Lung (tissue), 12 donors: Measurements from ENCODE around the gene STUB1. TPM values are rescaled to one million over a fixed set of nuclear protein-coding genes. Genes with fewer than 3 reads are reported as not detected.

Source experiments
- ATAC-seq: fragments of 200-7000 bp; cut with Tn5 transposase; one replicate; pipeline ENCODE4 v1.9.1; 2020; ENCODE audit warnings: moderate number of reproducible peaks; ENCODE audit not compliant: insufficient read depth, low FRiP score
- DNase-seq, 3 donors: peaks; one replicate each; pipeline ENCODE4 v3.0.0-alpha.2; 2013 to 2017
- H3K27ac ChIP-seq, 2 donors: one replicate each; pipeline ENCODE4 v1.5.1; 2013; ENCODE audit warnings: mild to moderate bottlenecking in 2 of 2, moderate library complexity in 2 of 2, control low read depth in 1 of 2, inconsistent platforms in 1 of 2, low read depth in 1 of 2, low read length in 1 of 2
- H3K27me3 ChIP-seq, 3 donors: one replicate each; pipeline ENCODE4 v1.5.1; 2013; ENCODE audit warnings: low read length in 2 of 3; ENCODE audit not compliant: control insufficient read depth in 3 of 3, insufficient read depth in 3 of 3
- H3K36me3 ChIP-seq, 4 donors: one replicate each; pipeline ENCODE4 v1.5.1; 2013; ENCODE audit warnings: low read length in 4 of 4, mild to moderate bottlenecking in 1 of 4, moderate library complexity in 1 of 4; ENCODE audit not compliant: control insufficient read depth in 4 of 4, insufficient read depth in 4 of 4
- H3K4me1 ChIP-seq, 5 donors: one replicate each; pipeline ENCODE4 v1.5.1; 2013; ENCODE audit warnings: low read length in 5 of 5, mild to moderate bottlenecking in 2 of 5, moderate library complexity in 1 of 5; ENCODE audit not compliant: control insufficient read depth in 5 of 5, insufficient read depth in 5 of 5
- H3K4me3 ChIP-seq: one replicate; pipeline ENCODE4 v1.5.1; 2013; ENCODE audit warnings: mild to moderate bottlenecking, control low read depth, moderate library complexity
- H3K9ac ChIP-seq, 2 donors: one replicate each; pipeline ENCODE4 v1.5.1; 2013; ENCODE audit warnings: low read length in 2 of 2, control low read depth in 1 of 2; ENCODE audit not compliant: insufficient read depth in 1 of 2
- H3K9me3 ChIP-seq, 4 donors: one replicate each; pipeline ENCODE4 v1.5.1; 2013; ENCODE audit warnings: low read length in 3 of 4, mild to moderate bottlenecking in 1 of 4, moderate library complexity in 1 of 4; ENCODE audit not compliant: control insufficient read depth in 4 of 4, insufficient read depth in 3 of 4
- CTCF ChIP-seq: IDR thresholded peaks from 2 replicates; pipeline ENCODE4 v1.5.1; 2012; ENCODE audit warnings: mild to moderate bottlenecking; ENCODE audit errors: control extremely low read depth, extremely low read depth
- WGBS, 2 donors: extraction: QIAGEN DNeasy Blood & Tissue Kit; methylation state at CpG; one replicate each; pipeline ENCODE4 v1.1.7; 2013; 5-methylcytosine and 5-hydroxymethylcytosine counted together
- polyA plus RNA-seq, 2 donors: library from polyadenylated mRNA; stranded (reverse); fragments of 200-250 nt; gene quantifications; one replicate each; pipeline ENCODE4 v1.2.1, GENCODE V29; 2013
- total RNA-seq, 2 donors: library from RNA; depleted of rRNA in 1 of 2; stranded (reverse); fragments of >200 nt in 1 of 2; gene quantifications; one replicate each; pipeline ENCODE4 v1.2.1, GENCODE V29; 2014 to 2021
- donor health status: control.
- donor health status: control.
- donor health status: Bipolar disorder and iron deficiency.
- donor health status: healthy.
- donor health status: DM: yes; HTN: yes; CAD: no.

The STUB1 gene
- total and polyA plus RNA-seq, 4 donors, result 58.8 to 131 (median 122) TPM

GRCh38 chr16:672851-673250 lies 7.4 kb upstream of the STUB1 start:
- H3K4me1 ChIP-seq, result peaks cover 0 to 21% (median 4%) of the 10 kb centered on the region in 5 donors
- H3K9me3 ChIP-seq, result peaks cover 0 to 4% (median 0%) of the 10 kb centered on the region in 4 donors
- DNase-seq, result no peak
- no peak overlapping the region for H3K27ac ChIP-seq
- H3K36me3 ChIP-seq, result peaks cover 2 to 46% (median 19%) of the 10 kb centered on the region in 4 donors
- ATAC-seq, result no peak
- 92 to 96% methylated on average over 21 of the region's 21 CpGs for WGBS, 2 donors
- no peaks in the 10 kb centered on the region for H3K27me3 ChIP-seq
- H3K4me3 ChIP-seq, result no peak overlapping the region
- no peak for TF ChIP-seq CTCF
- H3K9ac ChIP-seq, result no peak overlapping the region

DNA sequence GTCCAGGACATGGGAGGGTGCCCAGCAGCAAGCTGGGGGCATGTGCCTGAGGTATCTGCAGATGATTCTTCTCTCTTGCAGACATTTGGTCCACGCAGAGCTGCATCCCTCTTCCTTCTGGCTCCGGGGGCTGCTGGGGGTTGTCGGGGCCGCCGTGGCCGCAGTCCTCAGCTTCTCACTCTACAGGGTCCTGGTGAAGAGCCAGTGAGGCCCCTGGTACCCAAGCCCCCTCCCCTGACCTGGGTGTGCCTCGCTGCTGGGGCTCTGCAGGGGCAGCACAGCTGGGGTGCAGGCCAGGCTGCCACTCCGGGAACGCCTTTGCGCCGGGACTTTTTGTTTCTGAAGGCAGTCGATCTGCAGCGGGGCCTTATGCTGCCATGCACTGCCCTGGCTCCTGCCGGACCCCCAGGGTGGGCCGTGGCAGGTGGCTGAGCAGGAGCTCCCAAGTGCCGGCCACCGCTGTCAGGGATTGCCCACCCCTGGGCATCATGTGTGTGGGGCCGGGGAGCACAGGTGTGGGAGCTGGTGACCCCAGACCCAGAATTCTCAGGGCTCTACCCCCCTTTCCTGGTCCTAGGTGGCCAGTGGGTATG lies 6.7 kb upstream of the STUB1 start:
- 93 to 96% methylated on average over 17 to 18 of the region's 18 CpGs for WGBS, 2 donors
- Histone ChIP-seq H3K9ac (no peak overlapping the region), H3K36me3 (peaks cover 2 to 46% (median 19%) of the 10 kb centered on the region in 4 donors), H3K27me3 (no peaks in the 10 kb centered on the region), H3K4me1 (peaks cover 0 to 21% (median 4%) of the 10 kb centered on the region in 5 donors), H3K4me3 (no peak overlapping the region), H3K9me3 (peaks cover 0 to 4% (median 0%) of the 10 kb centered on the region in 4 donors), H3K27ac (no peak overlapping the region)
- TF ChIP-seq CTCF, result no peak
- ATAC-seq, result no peak
- no peak for DNase-seq

DNA sequence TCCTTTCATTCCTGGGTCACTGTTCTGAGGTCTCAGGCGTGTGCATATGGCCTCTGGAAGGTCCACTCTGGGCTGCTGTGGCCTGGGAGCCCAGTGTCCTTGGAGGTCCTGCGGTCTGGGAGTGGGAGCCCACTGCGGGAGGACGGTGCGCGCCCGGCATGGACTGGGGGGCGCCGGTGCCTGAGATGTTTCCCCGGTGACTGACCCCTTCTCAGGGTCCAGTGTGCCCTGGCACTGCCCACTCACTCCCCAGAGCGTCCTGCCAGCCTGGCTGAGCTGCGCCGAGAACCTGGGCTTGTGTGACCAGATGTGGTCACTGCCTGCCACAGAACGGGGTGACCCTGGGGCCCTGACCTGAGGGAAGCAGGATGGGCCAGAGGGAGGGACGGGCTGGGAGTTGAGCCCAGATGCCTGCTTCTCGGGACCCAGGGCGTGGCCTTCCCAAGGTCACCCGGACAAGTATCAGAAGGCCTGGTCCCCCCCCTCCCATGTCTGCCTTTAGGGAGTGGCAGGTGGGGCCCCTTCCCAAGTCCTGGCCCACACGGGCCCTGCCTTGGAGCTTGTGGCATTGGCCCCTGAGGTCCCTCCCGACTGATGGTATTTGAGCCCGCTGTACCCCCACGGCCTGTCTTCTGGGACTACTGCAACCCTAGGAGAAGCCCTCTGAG lies 5.9 kb upstream of the STUB1 start:
- no peak overlapping the region for H3K27ac ChIP-seq
- H3K36me3 ChIP-seq, result peaks cover 2 to 46% (median 19%) of the 10 kb centered on the region in 4 donors
- no peaks in the 10 kb centered on the region for H3K27me3 ChIP-seq
- no peak overlapping the region for H3K4me3 ChIP-seq
- TF ChIP-seq CTCF, result no peak
- peaks cover 0 to 17% (median 9%) of the 10 kb centered on the region in 5 donors for H3K4me1 ChIP-seq
- WGBS, 2 donors, result 81 to 88% methylated on average over 22 of the region's 22 CpGs
- no peak for ATAC-seq
- H3K9ac ChIP-seq, result no peak overlapping the region
- H3K9me3 ChIP-seq, result peaks cover 0 to 4% (median 0%) of the 10 kb centered on the region in 4 donors
- no peak for DNase-seq
